Measurements from ENCODE around the gene FAM168A. TPM values are rescaled to one million over a fixed set of nuclear protein-coding genes. Genes with fewer than 3 reads are reported as not detected.

FAM168A gene
- polyA plus RNA-seq, 4 donors = 5.4 to 18.8 (median 9.9) TPM

DNA sequence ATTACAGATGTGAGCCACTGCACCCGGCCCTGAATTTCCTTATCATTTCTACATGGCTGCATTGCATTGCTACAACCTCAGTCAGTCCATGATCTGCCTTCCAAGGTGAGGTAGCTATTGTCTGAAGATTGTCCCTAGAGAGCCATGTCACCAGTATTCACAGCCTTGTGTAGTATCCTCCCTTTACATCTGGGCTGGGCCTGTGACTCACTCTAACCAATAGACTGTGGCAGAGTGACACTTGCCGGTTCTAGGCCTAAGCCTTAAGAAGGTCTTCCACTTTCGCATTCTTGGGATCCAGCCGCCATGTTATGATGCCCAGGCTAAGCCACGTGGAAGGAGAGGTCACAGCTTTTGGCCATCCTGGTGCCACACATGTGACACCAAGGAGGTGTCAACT lies 38.3 kb upstream of the FAM168A start:
- 90 to 93% (median 92%) methylated on average over 5 of the region's 5 CpGs for WGBS, 3 donors
- Histone ChIP-seq H3K27ac (ENCODE audit: low read depth in 1 of 3, low read length in 2 of 3) (no peak overlapping the region), H3K4me3 (ENCODE audit: low read depth in 1 of 3, low read length in 3 of 3) (no peak overlapping the region), H3K36me3 (ENCODE audit: control insufficient read depth in 3 of 3, insufficient read depth in 2 of 3, low read depth in 1 of 3, low read length in 3 of 3) (no peaks in the 10 kb centered on the region), H3K4me1 (ENCODE audit: control insufficient read depth in 3 of 3, insufficient read depth in 2 of 3, low read depth in 1 of 3, low read length in 2 of 3) (no peaks in the 10 kb centered on the region), H3K9me3 (ENCODE audit: control insufficient read depth in 2 of 2, insufficient read depth in 1 of 2, low read depth in 1 of 2, low read length in 1 of 2) (peaks cover 0 to 4% of the 10 kb centered on the region in 2 donors), H3K27me3 (ENCODE audit: control insufficient read depth in 3 of 3, insufficient read depth in 3 of 3, low read length in 3 of 3) (no peaks in the 10 kb centered on the region)
- no peak for DNase-seq
- FAIRE-seq = no peak

DNA sequence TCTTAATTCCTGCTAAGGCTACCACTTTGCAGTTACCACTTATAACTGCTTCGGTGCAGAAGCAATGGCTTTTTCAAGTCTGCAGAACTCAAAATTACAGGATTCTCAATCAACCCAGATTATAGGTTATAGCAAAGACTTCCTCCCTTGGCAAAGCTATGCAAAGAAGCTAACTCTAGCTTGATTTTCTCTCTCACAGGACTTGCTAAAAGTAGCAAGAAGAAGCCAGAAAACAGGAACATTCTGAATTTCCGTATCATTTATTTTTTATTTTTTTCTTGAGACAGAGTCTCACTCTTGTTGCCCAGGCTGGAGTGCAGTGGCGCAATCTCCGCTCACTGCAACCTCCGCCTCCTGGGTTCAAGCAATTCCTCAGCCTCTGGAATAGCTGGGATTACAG lies 37.8 kb upstream of the FAM168A start:
- no peaks in the 10 kb centered on the region for H3K27me3 ChIP-seq (ENCODE audit: control insufficient read depth in 3 of 3, insufficient read depth in 3 of 3, low read length in 3 of 3)
- H3K27ac ChIP-seq (ENCODE audit: low read depth in 1 of 3, low read length in 2 of 3) = no peak overlapping the region
- no peaks in the 10 kb centered on the region for H3K36me3 ChIP-seq (ENCODE audit: control insufficient read depth in 3 of 3, insufficient read depth in 2 of 3, low read depth in 1 of 3, low read length in 3 of 3)
- DNase-seq = no peak
- H3K9me3 ChIP-seq (ENCODE audit: control insufficient read depth in 2 of 2, insufficient read depth in 1 of 2, low read depth in 1 of 2, low read length in 1 of 2) = peaks cover 0 to 4% of the 10 kb centered on the region in 2 donors
- no peak overlapping the region for H3K4me3 ChIP-seq (ENCODE audit: low read depth in 1 of 3, low read length in 3 of 3)
- H3K4me1 ChIP-seq (ENCODE audit: control insufficient read depth in 3 of 3, insufficient read depth in 2 of 3, low read depth in 1 of 3, low read length in 2 of 3) = no peaks in the 10 kb centered on the region
- 93 to 98% (median 93%) methylated on average over 5 of the region's 5 CpGs for WGBS, 3 donors
- no peak for FAIRE-seq

DNA sequence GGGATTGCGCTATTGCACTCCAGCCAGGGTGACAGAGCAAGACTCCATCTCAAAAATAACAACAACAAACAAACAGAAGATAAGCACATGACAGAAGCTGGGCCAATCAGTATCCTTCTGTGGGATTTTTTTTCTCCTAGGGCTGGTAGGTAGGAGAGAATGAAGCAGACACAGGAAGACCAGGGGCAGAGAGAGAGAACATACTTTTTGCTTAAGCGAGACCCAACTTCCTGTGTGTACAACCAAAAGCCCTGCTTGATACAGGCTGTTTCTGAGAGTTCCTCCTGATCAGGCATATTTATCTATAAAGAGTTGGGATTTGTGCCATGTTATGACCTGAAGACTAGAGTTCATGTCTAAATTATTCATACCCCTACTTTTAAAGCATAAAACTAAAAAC lies 36.1 kb upstream of the FAM168A start:
- Histone ChIP-seq H3K4me3 (ENCODE audit: low read depth in 1 of 3, low read length in 3 of 3) (no peak overlapping the region), H3K4me1 (ENCODE audit: control insufficient read depth in 3 of 3, insufficient read depth in 2 of 3, low read depth in 1 of 3, low read length in 2 of 3) (no peaks in the 10 kb centered on the region), H3K27me3 (ENCODE audit: control insufficient read depth in 3 of 3, insufficient read depth in 3 of 3, low read length in 3 of 3) (no peaks in the 10 kb centered on the region), H3K27ac (ENCODE audit: low read depth in 1 of 3, low read length in 2 of 3) (no peak overlapping the region), H3K36me3 (ENCODE audit: control insufficient read depth in 3 of 3, insufficient read depth in 2 of 3, low read depth in 1 of 3, low read length in 3 of 3) (no peaks in the 10 kb centered on the region), H3K9me3 (ENCODE audit: control insufficient read depth in 2 of 2, insufficient read depth in 1 of 2, low read depth in 1 of 2, low read length in 1 of 2) (peaks cover 0 to 4% of the 10 kb centered on the region in 2 donors)
- 68 to 85% (median 78%) methylated on average over 2 of the region's 2 CpGs for WGBS, 3 donors
- DNase-seq (no peak), FAIRE-seq (no peak)

DNA sequence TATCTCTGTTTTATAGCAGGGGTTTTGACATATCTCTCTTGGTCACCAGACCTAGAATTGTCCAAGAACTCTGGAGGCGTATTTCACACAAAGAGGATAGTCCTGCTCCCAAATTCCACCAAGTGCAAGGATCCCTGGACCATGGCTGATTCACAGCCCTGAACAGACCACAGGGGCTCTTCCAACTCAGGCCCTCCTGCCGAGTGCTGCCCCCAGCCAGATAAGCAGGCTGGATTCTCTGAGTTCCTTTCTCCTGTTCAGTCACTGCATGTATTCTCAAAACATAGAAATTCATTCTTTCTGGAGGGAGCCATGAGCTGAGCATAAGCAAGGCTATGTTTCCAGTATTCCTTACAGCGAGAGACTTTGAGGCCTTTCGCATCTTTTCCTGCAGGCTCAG lies 35.1 kb upstream of the FAM168A start:
- FAIRE-seq (no peak), DNase-seq (no peak)
- Histone ChIP-seq H3K4me1 (ENCODE audit: control insufficient read depth in 3 of 3, insufficient read depth in 2 of 3, low read depth in 1 of 3, low read length in 2 of 3) (no peaks in the 10 kb centered on the region), H3K9me3 (ENCODE audit: control insufficient read depth in 2 of 2, insufficient read depth in 1 of 2, low read depth in 1 of 2, low read length in 1 of 2) (peaks cover 0 to 4% of the 10 kb centered on the region in 2 donors), H3K4me3 (ENCODE audit: low read depth in 1 of 3, low read length in 3 of 3) (no peak overlapping the region), H3K27ac (ENCODE audit: low read depth in 1 of 3, low read length in 2 of 3) (no peak overlapping the region), H3K27me3 (ENCODE audit: control insufficient read depth in 3 of 3, insufficient read depth in 3 of 3, low read length in 3 of 3) (no peaks in the 10 kb centered on the region), H3K36me3 (ENCODE audit: control insufficient read depth in 3 of 3, insufficient read depth in 2 of 3, low read depth in 1 of 3, low read length in 3 of 3) (no peaks in the 10 kb centered on the region)
- 95 to 99% (median 97%) methylated on average over 4 of the region's 4 CpGs for WGBS, 3 donors

DNA sequence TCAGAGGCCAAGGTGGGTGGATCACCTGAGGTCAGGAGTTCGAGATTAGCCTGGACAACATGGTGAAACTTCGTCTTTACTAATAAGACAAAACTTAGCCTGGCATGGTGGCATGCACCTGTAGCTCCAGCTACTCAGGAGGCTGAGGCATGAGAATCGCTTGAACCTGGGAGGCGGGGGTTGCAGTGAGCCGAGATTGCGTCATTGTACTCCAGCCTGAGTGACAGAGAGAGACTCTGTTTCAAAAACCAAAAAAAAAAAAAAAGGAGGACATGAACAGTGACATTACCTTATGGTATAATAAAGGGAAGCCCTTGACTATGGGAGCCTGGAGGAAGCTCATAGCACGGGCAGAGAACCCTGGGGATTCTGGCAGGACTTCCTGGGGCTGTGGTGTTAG lies 32.0 kb upstream of the FAM168A start:
- FAIRE-seq = no peak
- H3K27ac ChIP-seq (ENCODE audit: low read depth in 1 of 3, low read length in 2 of 3) = no peak overlapping the region
- H3K4me1 ChIP-seq (ENCODE audit: control insufficient read depth in 3 of 3, insufficient read depth in 2 of 3, low read depth in 1 of 3, low read length in 2 of 3) = no peaks in the 10 kb centered on the region
- peaks cover 0 to 4% of the 10 kb centered on the region in 2 donors for H3K9me3 ChIP-seq (ENCODE audit: control insufficient read depth in 2 of 2, insufficient read depth in 1 of 2, low read depth in 1 of 2, low read length in 1 of 2)
- whole genome bisulfite sequencing, 3 donors = 82 to 88% (median 86%) methylated on average over 7 of the region's 7 CpGs
- DNase-seq = no peak
- no peaks in the 10 kb centered on the region for H3K36me3 ChIP-seq (ENCODE audit: control insufficient read depth in 3 of 3, insufficient read depth in 2 of 3, low read depth in 1 of 3, low read length in 3 of 3)
- H3K4me3 ChIP-seq (ENCODE audit: low read depth in 1 of 3, low read length in 3 of 3) = no peak overlapping the region
- no peaks in the 10 kb centered on the region for H3K27me3 ChIP-seq (ENCODE audit: control insufficient read depth in 3 of 3, insufficient read depth in 3 of 3, low read length in 3 of 3)

DNA sequence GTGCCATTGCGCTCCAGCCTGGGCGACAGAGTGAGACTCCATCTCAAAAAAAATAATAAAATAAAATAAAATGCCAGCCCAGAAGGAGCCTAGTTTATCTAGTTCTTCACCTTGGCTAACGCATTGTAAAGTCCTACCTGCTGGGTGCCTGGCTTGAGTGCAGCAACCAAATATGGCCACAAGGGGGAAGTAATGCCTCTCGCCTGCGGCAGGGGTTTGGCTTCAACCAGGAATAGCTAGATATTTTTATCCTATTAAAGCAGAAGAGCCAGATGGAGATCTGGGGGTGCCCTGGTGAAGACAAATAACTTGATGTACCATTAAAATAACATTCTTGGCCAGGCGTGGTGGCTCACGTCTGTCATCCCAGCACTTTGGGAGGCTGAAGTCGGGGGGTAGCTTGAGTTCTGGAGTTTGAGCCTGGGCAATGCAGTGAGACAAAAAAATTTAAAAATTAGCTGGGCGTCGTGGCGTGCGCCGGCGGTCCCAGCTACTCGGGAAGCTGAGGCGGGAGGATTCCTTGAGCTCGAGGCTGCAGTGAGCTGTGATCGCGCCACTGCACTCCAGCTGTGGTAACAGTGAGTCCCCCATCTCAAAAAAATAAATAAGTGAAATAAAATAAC lies 27.9 kb upstream of the FAM168A start:
- FAIRE-seq (no peak), DNase-seq (peak; percentile 77 to 86)
- H3K36me3 ChIP-seq (ENCODE audit: control insufficient read depth in 3 of 3, insufficient read depth in 2 of 3, low read depth in 1 of 3, low read length in 3 of 3) = no peaks in the 10 kb centered on the region
- no peak overlapping the region for H3K27ac ChIP-seq (ENCODE audit: low read depth in 1 of 3, low read length in 2 of 3)
- H3K4me3 ChIP-seq (ENCODE audit: low read depth in 1 of 3, low read length in 3 of 3) = no peak overlapping the region
- H3K27me3 ChIP-seq (ENCODE audit: control insufficient read depth in 3 of 3, insufficient read depth in 3 of 3, low read length in 3 of 3) = peaks cover 0 to 7% (median 0%) of the 10 kb centered on the region in 3 donors
- 24 to 38% (median 32%) methylated on average over 19 of the region's 19 CpGs for WGBS, 3 donors
- H3K9me3 ChIP-seq (ENCODE audit: control insufficient read depth in 2 of 2, insufficient read depth in 1 of 2, low read depth in 1 of 2, low read length in 1 of 2) = no peaks in the 10 kb centered on the region
- no peaks in the 10 kb centered on the region for H3K4me1 ChIP-seq (ENCODE audit: control insufficient read depth in 3 of 3, insufficient read depth in 2 of 3, low read depth in 1 of 3, low read length in 2 of 3)

DNA sequence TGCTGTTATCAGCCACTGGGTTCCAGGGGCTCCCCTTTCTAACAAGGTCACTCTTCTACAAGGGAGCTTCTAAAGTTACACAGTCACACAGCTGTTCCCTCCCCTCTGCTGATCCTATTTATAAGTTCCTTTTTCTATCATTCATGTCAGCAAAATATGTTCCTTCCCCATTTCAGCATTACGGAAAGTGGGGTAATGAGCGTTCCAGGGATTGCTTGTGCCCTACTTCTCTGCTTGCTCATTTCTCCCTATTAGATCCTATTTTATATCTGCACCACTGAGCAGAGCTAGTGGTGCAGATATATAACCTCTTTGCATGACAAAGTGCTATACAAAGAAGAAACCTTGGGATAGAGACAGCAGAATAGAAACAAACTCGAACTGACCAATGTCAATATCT lies 25.8 kb upstream of the FAM168A start:
- no peak for DNase-seq
- WGBS, 3 donors = 33 to 61% (median 59%) methylated on average over 3 of the region's 3 CpGs

DNA sequence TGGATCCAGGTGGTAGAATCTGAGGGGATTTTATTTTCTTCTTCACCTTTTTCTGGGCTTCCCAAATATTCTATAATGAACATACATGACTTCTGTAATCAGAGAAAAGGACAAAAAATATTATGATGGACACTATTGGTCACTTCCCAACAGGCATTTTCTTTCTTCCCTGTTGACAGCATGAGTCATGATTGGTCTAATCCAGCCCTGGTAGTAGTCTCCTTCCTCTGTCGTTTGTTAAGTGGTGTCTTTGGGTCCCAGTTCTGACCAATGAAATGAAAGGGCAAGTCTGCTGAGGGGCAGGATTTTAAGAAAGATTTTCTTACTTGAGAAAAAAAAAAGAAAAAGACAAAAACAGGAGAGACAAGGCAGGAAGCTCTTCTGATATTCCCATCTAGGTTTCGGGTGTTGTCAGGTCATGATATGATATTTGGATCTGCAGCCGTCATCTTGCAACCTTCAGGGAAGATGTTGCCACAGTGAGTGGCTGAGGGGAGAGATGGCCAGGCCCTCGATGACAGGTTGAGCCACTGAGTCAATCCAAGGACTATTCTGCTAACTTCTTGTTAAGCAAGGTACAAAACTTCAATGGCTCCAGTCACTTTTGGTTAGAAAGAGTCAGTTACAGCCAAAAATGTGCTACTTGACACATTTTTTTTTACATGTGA lies 25.1 kb upstream of the FAM168A start:
- peak overlapping the region in 1 of 3 donors; percentile 50 for H3K27ac ChIP-seq (ENCODE audit: low read depth in 1 of 3, low read length in 2 of 3)
- H3K27me3 ChIP-seq (ENCODE audit: control insufficient read depth in 3 of 3, insufficient read depth in 3 of 3, low read length in 3 of 3) = peaks cover 0 to 7% (median 0%) of the 10 kb centered on the region in 3 donors
- WGBS, 3 donors = 62 to 65% (median 65%) methylated on average over 4 of the region's 4 CpGs
- no peaks in the 10 kb centered on the region for H3K36me3 ChIP-seq (ENCODE audit: control insufficient read depth in 3 of 3, insufficient read depth in 2 of 3, low read depth in 1 of 3, low read length in 3 of 3)
- DNase-seq = no peak
- FAIRE-seq = no peak
- H3K9me3 ChIP-seq (ENCODE audit: control insufficient read depth in 2 of 2, insufficient read depth in 1 of 2, low read depth in 1 of 2, low read length in 1 of 2) = no peaks in the 10 kb centered on the region
- no peaks in the 10 kb centered on the region for H3K4me1 ChIP-seq (ENCODE audit: control insufficient read depth in 3 of 3, insufficient read depth in 2 of 3, low read depth in 1 of 3, low read length in 2 of 3)
- H3K4me3 ChIP-seq (ENCODE audit: low read depth in 1 of 3, low read length in 3 of 3) = no peak overlapping the region

More for the DNA sequence above, 25.8 kb upstream of the FAM168A start:
- FAIRE-seq = no peak
- Histone ChIP-seq H3K27ac (ENCODE audit: low read depth in 1 of 3, low read length in 2 of 3) (no peak overlapping the region), H3K4me1 (ENCODE audit: control insufficient read depth in 3 of 3, insufficient read depth in 2 of 3, low read depth in 1 of 3, low read length in 2 of 3) (no peaks in the 10 kb centered on the region), H3K36me3 (ENCODE audit: control insufficient read depth in 3 of 3, insufficient read depth in 2 of 3, low read depth in 1 of 3, low read length in 3 of 3) (no peaks in the 10 kb centered on the region), H3K4me3 (ENCODE audit: low read depth in 1 of 3, low read length in 3 of 3) (no peak overlapping the region), H3K9me3 (ENCODE audit: control insufficient read depth in 2 of 2, insufficient read depth in 1 of 2, low read depth in 1 of 2, low read length in 1 of 2) (no peaks in the 10 kb centered on the region), H3K27me3 (ENCODE audit: control insufficient read depth in 3 of 3, insufficient read depth in 3 of 3, low read length in 3 of 3) (peaks cover 0 to 7% (median 0%) of the 10 kb centered on the region in 3 donors)

DNA sequence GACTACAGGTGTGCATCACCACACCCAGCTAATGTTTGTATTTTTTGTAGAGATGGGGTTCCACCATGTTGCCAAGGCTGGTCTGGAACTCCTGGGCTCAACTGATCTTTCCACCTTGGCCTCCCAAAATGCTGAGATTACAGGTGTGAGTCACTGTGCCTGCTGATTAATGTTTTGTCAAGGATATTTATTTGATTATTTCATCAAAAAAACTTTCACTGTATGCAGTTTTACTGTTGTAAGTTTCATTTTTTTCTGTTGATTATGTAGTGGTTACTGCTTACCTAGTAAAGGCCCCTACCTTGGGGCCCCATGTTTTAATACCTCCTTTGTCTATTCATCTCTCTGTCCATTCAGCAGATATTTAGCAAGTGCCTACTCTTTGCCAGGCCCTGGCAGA lies 16.7 kb upstream of the FAM168A start:
- H3K9me3 ChIP-seq (ENCODE audit: control insufficient read depth in 2 of 2, insufficient read depth in 1 of 2, low read depth in 1 of 2, low read length in 1 of 2) = no peaks in the 10 kb centered on the region
- H3K27ac ChIP-seq (ENCODE audit: low read depth in 1 of 3, low read length in 2 of 3) = no peak overlapping the region
- no peak overlapping the region for H3K4me3 ChIP-seq (ENCODE audit: low read depth in 1 of 3, low read length in 3 of 3)
- no peaks in the 10 kb centered on the region for H3K27me3 ChIP-seq (ENCODE audit: control insufficient read depth in 3 of 3, insufficient read depth in 3 of 3, low read length in 3 of 3)
- no peaks in the 10 kb centered on the region for H3K36me3 ChIP-seq (ENCODE audit: control insufficient read depth in 3 of 3, insufficient read depth in 2 of 3, low read depth in 1 of 3, low read length in 3 of 3)
- no peak for FAIRE-seq
- no peak for DNase-seq
- no peaks in the 10 kb centered on the region for H3K4me1 ChIP-seq (ENCODE audit: control insufficient read depth in 3 of 3, insufficient read depth in 2 of 3, low read depth in 1 of 3, low read length in 2 of 3)

All from small intestine (tissue), 7 donors.